Neutrophil (primary cell): ENCODE measurements around the gene USP48.
"Not testable (repeated sequence)": the region's sequence is repeated elsewhere in the genome, so short reads cannot be mapped to it uniquely, and the experiment has no call there.

Experiments used
- H3K27ac ChIP-seq: fragments of 200-600 bp; sonication (generic); 2 replicates; pipeline ENCODE4 v1.5.1; 2016; ENCODE audit warnings: mild to moderate bottlenecking, moderate library complexity
- H3K27me3 ChIP-seq: fragments of 200-600 bp; sonication (generic); 2 replicates; pipeline ENCODE4 v1.6.0; 2016; ENCODE audit warnings: mild to moderate bottlenecking
- H3K36me3 ChIP-seq: fragments of 200-600 bp; sonication (generic); 2 replicates; pipeline ENCODE4 v1.5.1; 2017
- H3K4me1 ChIP-seq, 2 experiments: fragments of 200-600 bp in 1 of 2; sonication (generic) in 1 of 2; 1 replicate in 1 of 2; 2 replicates in 1 of 2; pipeline versions ENCODE4 v1.5.1 to v1.6.1; 2013 to 2016; ENCODE audit warnings: low read depth in 1 of 2, low read length in 1 of 2, mild to moderate bottlenecking in 1 of 2, moderate library complexity in 1 of 2; ENCODE audit not compliant: control insufficient read depth in 1 of 2, insufficient read depth in 1 of 2
- H3K4me3 ChIP-seq, 2 experiments: fragments of 200-600 bp in 1 of 2; sonication (generic) in 1 of 2; 1 replicate in 1 of 2; 2 replicates in 1 of 2; pipeline ENCODE4 v1.5.1; 2013 to 2016; ENCODE audit warnings: low read depth in 1 of 2, low read length in 1 of 2, mild to moderate bottlenecking in 1 of 2, moderate library complexity in 1 of 2
- H3K9me3 ChIP-seq: fragments of 200-600 bp; sonication (generic); 2 replicates; pipeline ENCODE4 v1.5.1; 2016
- TF ChIP-seq, protein P1 (sequence below): fragments of 200-600 bp; sonication (generic); IDR thresholded peaks from 2 replicates; pipeline ENCODE4 v1.5.1; 2016; ENCODE audit warnings: antibody characterized with exemption

Gene USP48

DNA sequence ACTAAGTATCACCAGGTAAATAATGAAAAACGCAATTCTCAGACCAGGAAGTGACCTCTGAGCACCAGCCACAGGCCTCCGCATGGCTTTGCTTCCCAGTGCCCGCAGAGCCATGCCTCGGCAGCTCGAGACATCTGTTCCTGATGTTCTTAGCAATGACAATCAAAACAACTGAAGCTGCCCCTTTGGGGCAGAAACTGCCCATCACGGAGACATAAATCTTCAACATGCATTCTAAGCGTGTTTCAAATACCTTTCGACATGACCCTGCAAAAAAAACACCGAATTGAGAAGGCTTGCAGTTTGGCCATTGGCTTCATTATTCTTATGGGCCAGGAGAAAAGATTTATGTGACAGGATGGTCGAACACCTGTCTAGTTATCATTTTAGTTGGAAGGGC, 108.0 kb downstream of the USP48 start:
- Histone ChIP-seq H3K9me3 (no peaks in the 10 kb centered on the region), H3K27ac (no peak overlapping the region), H3K36me3 (peaks cover 37% of the 10 kb centered on the region), H3K4me1 (peaks cover 9 to 17% of the 10 kb centered on the region in 2 experiments), H3K27me3 (peaks cover 31% of the 10 kb centered on the region), H3K4me3 (no peak overlapping the region)
- TF ChIP-seq, protein P1, sequence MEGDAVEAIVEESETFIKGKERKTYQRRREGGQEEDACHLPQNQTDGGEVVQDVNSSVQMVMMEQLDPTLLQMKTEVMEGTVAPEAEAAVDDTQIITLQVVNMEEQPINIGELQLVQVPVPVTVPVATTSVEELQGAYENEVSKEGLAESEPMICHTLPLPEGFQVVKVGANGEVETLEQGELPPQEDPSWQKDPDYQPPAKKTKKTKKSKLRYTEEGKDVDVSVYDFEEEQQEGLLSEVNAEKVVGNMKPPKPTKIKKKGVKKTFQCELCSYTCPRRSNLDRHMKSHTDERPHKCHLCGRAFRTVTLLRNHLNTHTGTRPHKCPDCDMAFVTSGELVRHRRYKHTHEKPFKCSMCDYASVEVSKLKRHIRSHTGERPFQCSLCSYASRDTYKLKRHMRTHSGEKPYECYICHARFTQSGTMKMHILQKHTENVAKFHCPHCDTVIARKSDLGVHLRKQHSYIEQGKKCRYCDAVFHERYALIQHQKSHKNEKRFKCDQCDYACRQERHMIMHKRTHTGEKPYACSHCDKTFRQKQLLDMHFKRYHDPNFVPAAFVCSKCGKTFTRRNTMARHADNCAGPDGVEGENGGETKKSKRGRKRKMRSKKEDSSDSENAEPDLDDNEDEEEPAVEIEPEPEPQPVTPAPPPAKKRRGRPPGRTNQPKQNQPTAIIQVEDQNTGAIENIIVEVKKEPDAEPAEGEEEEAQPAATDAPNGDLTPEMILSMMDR: no peak

GRCh38 chr1:21673853-21674252, 109.1 kb downstream of the USP48 start:
- Histone ChIP-seq H3K36me3 (peaks cover 26% of the 10 kb centered on the region), H3K4me1 (peaks cover 20 to 27% of the 10 kb centered on the region in 2 experiments), H3K27me3 (peaks cover 42% of the 10 kb centered on the region)
- not testable (repeated sequence) for H3K27ac ChIP-seq, H3K9me3 ChIP-seq, H3K4me3 ChIP-seq

GRCh38 chr1:21673277-21673780, 109.6 kb downstream of the USP48 start:
- TF ChIP-seq, protein P1: no peak
- H3K4me1 ChIP-seq: peaks cover 22 to 30% of the 10 kb centered on the region in 2 experiments
- no peak overlapping the region for H3K4me3 ChIP-seq
- H3K27ac ChIP-seq: peak overlapping the region; percentile 2
- no peaks in the 10 kb centered on the region for H3K9me3 ChIP-seq
- peaks cover 20% of the 10 kb centered on the region for H3K36me3 ChIP-seq
- H3K27me3 ChIP-seq: peaks cover 47% of the 10 kb centered on the region

GRCh38 chr1:21672478-21673276, 110.3 kb downstream of the USP48 start:
- Histone ChIP-seq H3K4me3 (no peak overlapping the region), H3K27me3 (peaks cover 53% of the 10 kb centered on the region), H3K9me3 (no peaks in the 10 kb centered on the region), H3K4me1 (peaks cover 22 to 30% of the 10 kb centered on the region in 2 experiments), H3K27ac (no peak overlapping the region), H3K36me3 (peaks cover 14% of the 10 kb centered on the region)
- TF ChIP-seq, protein P1: no peak

GRCh38 chr1:21671915-21672314, 111.0 kb downstream of the USP48 start:
- no peak overlapping the region for H3K4me3 ChIP-seq
- H3K9me3 ChIP-seq: no peaks in the 10 kb centered on the region
- peaks cover 6% of the 10 kb centered on the region for H3K36me3 ChIP-seq
- TF ChIP-seq, protein P1: no peak
- no peak overlapping the region for H3K27ac ChIP-seq
- peaks cover 22 to 30% of the 10 kb centered on the region in 2 experiments for H3K4me1 ChIP-seq
- peaks cover 61% of the 10 kb centered on the region for H3K27me3 ChIP-seq
